PC-9 (cell line): ENCODE data around the gene MACROD2. TPM values are rescaled to one million over a fixed set of nuclear protein-coding genes. Genes with fewer than 3 reads are reported as not detected.

Experiments used
- BruUV-seq: library from RNA; stranded (reverse); fragments of 400-500 nt; replicated peaks from 2 replicates; lab custom pipeline; 2021; lab: Mats Ljungman, UMichigan
- CTCF ChIA-PET: fragments of 300-600 bp; sonication (Branson Sonifier 250); formaldehyde crosslinking; loops from one replicate; lab custom pipeline; 2022; ENCODE audit warnings: antibody characterized with exemption; lab: Charles Lee
- POLR2A ChIA-PET: fragments of 300-600 bp; sonication (Branson Sonifier 250); formaldehyde crosslinking; loops from one replicate; lab custom pipeline; 2022; ENCODE audit warnings: antibody characterized with exemption; ENCODE audit not compliant: unreplicated experiment; lab: Charles Lee
- DNase-seq, 2 experiments: peaks; one replicate each; pipeline versions ENCODE4 v3.0.0 to v3.0.0-alpha.2; 2015 to 2022; ENCODE audit warnings: mixed read lengths in 1 of 2
- H2AFZ ChIP-seq: fragments of 200-600 bp; sonication (generic); 2 replicates; pipeline ENCODE4 v1.8.1; 2017; ENCODE audit warnings: antibody characterized with exemption
- H3F3A ChIP-seq: fragments of 200-600 bp; sonication (generic); 2 replicates; pipeline ENCODE4 v1.8.1; 2017; ENCODE audit warnings: antibody characterized with exemption, mild to moderate bottlenecking, low read depth; ENCODE audit not compliant: insufficient read depth
- H3K27ac ChIP-seq: fragments of 200-600 bp; sonication (generic); 2 replicates; pipeline ENCODE4 v1.6.1; 2016; ENCODE audit warnings: mixed run types
- H3K27me3 ChIP-seq: fragments of 200-600 bp; sonication (generic); 2 replicates; pipeline ENCODE4 v1.6.1; 2016; ENCODE audit warnings: low read depth, mixed run types; ENCODE audit not compliant: insufficient read depth
- H3K36me3 ChIP-seq: fragments of 200-600 bp; sonication (generic); 2 replicates; pipeline ENCODE4 v1.6.1; 2016; ENCODE audit warnings: low read depth, mixed run types
- H3K4me1 ChIP-seq: fragments of 200-600 bp; sonication (generic); replicated peaks from 2 replicates; pipeline ENCODE4 v1.6.1; 2016; ENCODE audit warnings: mixed run types; ENCODE audit not compliant: insufficient read depth
- H3K4me2 ChIP-seq: fragments of 200-600 bp; sonication (generic); 2 replicates; pipeline ENCODE4 v1.6.1; 2017; ENCODE audit warnings: mixed run types
- H3K4me3 ChIP-seq: fragments of 200-600 bp; sonication (generic); 2 replicates; pipeline ENCODE4 v1.6.1; 2016; ENCODE audit warnings: mixed run types
- H3K79me2 ChIP-seq: fragments of 200-600 bp; sonication (generic); 2 replicates; pipeline ENCODE4 v1.6.1; 2017; ENCODE audit warnings: low read depth, mixed run types
- H3K9me2 ChIP-seq: fragments of 200-600 bp; sonication (generic); 2 replicates; pipeline ENCODE4 v1.8.1; 2017; ENCODE audit warnings: mild to moderate bottlenecking; ENCODE audit not compliant: insufficient read depth
- H3K9me3 ChIP-seq: fragments of 200-600 bp; sonication (generic); 2 replicates; pipeline ENCODE4 v1.8.1; 2016; ENCODE audit warnings: low read depth; ENCODE audit not compliant: insufficient read depth
- H4K20me1 ChIP-seq: fragments of 200-600 bp; sonication (generic); 2 replicates; pipeline ENCODE4 v1.8.1; 2017; ENCODE audit not compliant: insufficient read depth
- CTCF ChIP-seq: fragments of 200-600 bp; sonication (generic); conservative IDR thresholded peaks from 2 replicates; pipeline ENCODE4 v1.6.1; 2017; ENCODE audit warnings: mixed run types, antibody characterized with exemption, mild to moderate bottlenecking, moderate library complexity
- EZH2 ChIP-seq: fragments of 200-600 bp; sonication (generic); IDR thresholded peaks from 2 replicates; pipeline ENCODE4 v1.8.0; 2017; ENCODE audit warnings: antibody characterized with exemption, low read depth
- intact Hi-C: fragments of 100-400 bp; cut with micrococcal nuclease; formaldehyde crosslinking; loops from one replicate; pipeline ENCODE4 v1.10.0; 2022; ENCODE audit not compliant: unreplicated experiment
- total RNA-seq: library from RNA; stranded (reverse); gene quantifications from 2 replicates; pipeline ENCODE4 v1.2.3, GENCODE V29; 2021

The MACROD2 gene
- total RNA-seq, 1 experiment from 2014 or later, result 11.4 TPM

DNA sequence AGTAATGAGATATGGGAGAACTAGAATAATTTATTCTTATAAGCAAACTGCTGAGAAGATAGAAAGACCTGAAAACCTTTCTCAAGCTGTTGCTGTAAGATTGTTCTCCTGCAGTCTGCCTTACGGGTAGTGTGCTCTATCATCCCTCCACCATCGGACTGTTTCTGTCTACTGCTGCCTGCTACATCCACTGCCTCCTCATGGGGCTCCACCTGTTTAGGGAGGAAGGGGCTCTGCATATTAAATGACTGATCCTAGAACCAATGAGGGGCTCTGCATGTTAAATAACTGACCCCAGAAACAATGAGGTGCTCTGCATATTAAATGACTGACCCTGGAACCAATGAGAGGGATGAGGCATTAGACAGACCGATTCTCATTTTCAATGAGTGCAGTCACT lies 1923.3 kb downstream of the MACROD2 start:
- no peaks in the 10 kb centered on the region; the same call in 1 of the 2 replicates for H3K9me3 ChIP-seq
- H3K4me1 ChIP-seq, result peaks cover 18% of the 10 kb centered on the region
- no peak overlapping the region for H2AFZ ChIP-seq
- BruUV-seq, result no TSS peak
- no peak overlapping the region for H3K27ac ChIP-seq
- no peaks in the 10 kb centered on the region for H3K36me3 ChIP-seq
- H3F3A ChIP-seq, result 0 out of 2 replicates have a peak, but pooled peaks cover 5% of the 10 kb centered on the region
- no peak overlapping the region for H3K4me2 ChIP-seq
- no peaks in the 10 kb centered on the region for H4K20me1 ChIP-seq
- H3K4me3 ChIP-seq, result no peak overlapping the region
- no peaks in the 10 kb centered on the region for H3K27me3 ChIP-seq
- H3K9me2 ChIP-seq, result no peaks in the 10 kb centered on the region
- TF ChIP-seq EZH2, result no peak
- no peak for TF ChIP-seq CTCF
- DNase-seq, result peak in 1 of 2 experiments; percentile 20
- intact Hi-C loops, result no loop called here
- POLR2A ChIA-PET, result no interaction called here
- CTCF ChIA-PET, result no interaction called here
- no peaks in the 10 kb centered on the region for H3K79me2 ChIP-seq

DNA sequence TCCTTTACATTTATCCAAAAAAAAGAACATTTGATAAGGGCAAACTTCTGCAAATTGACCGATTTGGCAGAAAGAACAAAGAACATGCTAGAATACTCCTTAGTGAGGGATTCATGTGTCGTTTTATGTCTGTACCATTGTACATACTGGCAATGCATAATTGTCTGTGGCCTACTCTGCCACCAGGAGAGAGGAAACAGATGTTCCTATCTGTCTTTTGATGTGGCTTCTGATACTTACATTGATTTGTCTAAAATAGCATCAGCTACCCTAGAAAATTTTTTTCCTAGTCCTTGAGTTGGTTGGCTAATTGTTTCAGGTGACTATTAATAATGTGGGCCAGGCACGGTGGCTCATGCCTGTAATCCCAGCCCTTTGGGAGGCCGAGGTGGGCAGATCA lies 1923.8 kb downstream of the MACROD2 start:
- Histone ChIP-seq H3K4me2 (no peak overlapping the region), H3K4me1 (peaks cover 18% of the 10 kb centered on the region), H3K27ac (no peak overlapping the region), H2AFZ (no peak overlapping the region), H3K4me3 (no peak overlapping the region), H4K20me1 (no peaks in the 10 kb centered on the region), H3K36me3 (no peaks in the 10 kb centered on the region), H3K9me2 (no peaks in the 10 kb centered on the region), H3K79me2 (no peaks in the 10 kb centered on the region), H3K27me3 (no peaks in the 10 kb centered on the region), H3F3A (0 out of 2 replicates have a peak, but pooled peaks cover 5% of the 10 kb centered on the region), H3K9me3 (no peaks in the 10 kb centered on the region; the same call in 1 of the 2 replicates)
- intact Hi-C loops, result no loop called here
- ChIA-PET CTCF (no interaction called here), POLR2A (no interaction called here)
- no peak for DNase-seq
- TF ChIP-seq CTCF, result no peak
- TF ChIP-seq EZH2, result no peak
- BruUV-seq, result no TSS peak

DNA sequence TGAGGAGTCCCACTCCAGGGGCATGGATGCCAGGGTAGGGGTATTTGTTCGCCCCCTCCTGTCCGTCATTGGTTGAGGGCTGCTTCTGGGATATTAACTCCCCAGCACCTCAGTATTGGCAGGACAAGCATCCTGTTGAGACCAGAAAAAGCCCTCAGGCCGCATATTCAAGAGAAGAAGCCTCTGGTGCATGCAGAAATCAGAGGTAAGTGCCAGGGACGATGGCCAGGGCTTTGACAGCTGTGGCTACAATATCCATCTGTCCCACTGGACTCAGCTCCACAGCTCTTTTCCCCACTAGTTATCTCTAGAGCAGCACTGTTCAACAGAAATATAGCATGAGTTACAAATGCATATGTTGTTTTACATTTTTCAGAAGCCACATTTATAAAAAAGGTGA lies 1926.6 kb downstream of the MACROD2 start:
- no peaks in the 10 kb centered on the region for H4K20me1 ChIP-seq
- no peak overlapping the region for H2AFZ ChIP-seq
- ChIA-PET CTCF (no interaction called here), POLR2A (no interaction called here)
- intact Hi-C loops, result no loop called here
- H3K9me2 ChIP-seq, result no peaks in the 10 kb centered on the region
- TF ChIP-seq EZH2 (no peak), CTCF (no peak)
- H3K4me3 ChIP-seq, result no peak overlapping the region
- H3K9me3 ChIP-seq, result 0 out of 2 replicates have a peak, but pooled peaks cover 3% of the 10 kb centered on the region
- no peaks in the 10 kb centered on the region for H3K36me3 ChIP-seq
- no peaks in the 10 kb centered on the region for H3K27me3 ChIP-seq
- peak in 1 of 2 experiments; percentile 22 for DNase-seq
- H3K27ac ChIP-seq, result no peak overlapping the region
- no peak overlapping the region for H3K4me2 ChIP-seq
- H3K79me2 ChIP-seq, result no peaks in the 10 kb centered on the region
- BruUV-seq, result no TSS peak
- H3K4me1 ChIP-seq, result peaks cover 6% of the 10 kb centered on the region
- no peaks in the 10 kb centered on the region for H3F3A ChIP-seq
